Lung (tissue), 12 donors: ENCODE measurements around the gene DPYSL4. TPM values are rescaled to one million over a fixed set of nuclear protein-coding genes. Genes with fewer than 3 reads are reported as not detected.

ENCODE experiments used
- ATAC-seq: fragments of 200-7000 bp; cut with Tn5 transposase; one replicate; pipeline ENCODE4 v1.9.1; 2020; ENCODE audit warnings: moderate number of reproducible peaks; ENCODE audit not compliant: insufficient read depth, low FRiP score
- DNase-seq, 3 donors: peaks; one replicate each; pipeline ENCODE4 v3.0.0-alpha.2; 2013 to 2017
- H3K27ac ChIP-seq, 2 donors: one replicate each; pipeline ENCODE4 v1.5.1; 2013; ENCODE audit warnings: mild to moderate bottlenecking in 2 of 2, moderate library complexity in 2 of 2, control low read depth in 1 of 2, inconsistent platforms in 1 of 2, low read depth in 1 of 2, low read length in 1 of 2
- H3K27me3 ChIP-seq, 3 donors: one replicate each; pipeline ENCODE4 v1.5.1; 2013; ENCODE audit warnings: low read length in 2 of 3; ENCODE audit not compliant: control insufficient read depth in 3 of 3, insufficient read depth in 3 of 3
- H3K36me3 ChIP-seq, 4 donors: one replicate each; pipeline ENCODE4 v1.5.1; 2013; ENCODE audit warnings: low read length in 4 of 4, mild to moderate bottlenecking in 1 of 4, moderate library complexity in 1 of 4; ENCODE audit not compliant: control insufficient read depth in 4 of 4, insufficient read depth in 4 of 4
- H3K4me1 ChIP-seq, 5 donors: one replicate each; pipeline ENCODE4 v1.5.1; 2013; ENCODE audit warnings: low read length in 5 of 5, mild to moderate bottlenecking in 2 of 5, moderate library complexity in 1 of 5; ENCODE audit not compliant: control insufficient read depth in 5 of 5, insufficient read depth in 5 of 5
- H3K4me3 ChIP-seq: one replicate; pipeline ENCODE4 v1.5.1; 2013; ENCODE audit warnings: mild to moderate bottlenecking, control low read depth, moderate library complexity
- H3K9ac ChIP-seq, 2 donors: one replicate each; pipeline ENCODE4 v1.5.1; 2013; ENCODE audit warnings: low read length in 2 of 2, control low read depth in 1 of 2; ENCODE audit not compliant: insufficient read depth in 1 of 2
- H3K9me3 ChIP-seq, 4 donors: one replicate each; pipeline ENCODE4 v1.5.1; 2013; ENCODE audit warnings: low read length in 3 of 4, mild to moderate bottlenecking in 1 of 4, moderate library complexity in 1 of 4; ENCODE audit not compliant: control insufficient read depth in 4 of 4, insufficient read depth in 3 of 4
- CTCF ChIP-seq: IDR thresholded peaks from 2 replicates; pipeline ENCODE4 v1.5.1; 2012; ENCODE audit warnings: mild to moderate bottlenecking; ENCODE audit errors: control extremely low read depth, extremely low read depth
- WGBS, 2 donors: extraction: QIAGEN DNeasy Blood & Tissue Kit; methylation state at CpG; one replicate each; pipeline ENCODE4 v1.1.7; 2013; 5-methylcytosine and 5-hydroxymethylcytosine counted together
- polyA plus RNA-seq, 2 donors: library from polyadenylated mRNA; stranded (reverse); fragments of 200-250 nt; gene quantifications; one replicate each; pipeline ENCODE4 v1.2.1, GENCODE V29; 2013
- total RNA-seq, 2 donors: library from RNA; depleted of rRNA in 1 of 2; stranded (reverse); fragments of >200 nt in 1 of 2; gene quantifications; one replicate each; pipeline ENCODE4 v1.2.1, GENCODE V29; 2014 to 2021
- donor health status: control.
- donor health status: control.
- donor health status: Bipolar disorder and iron deficiency.
- donor health status: healthy.
- donor health status: DM: yes; HTN: yes; CAD: no.

The DPYSL4 gene
- total and polyA plus RNA-seq, 4 donors: 0.33 to 1.5 (median 1.3) TPM

DNA sequence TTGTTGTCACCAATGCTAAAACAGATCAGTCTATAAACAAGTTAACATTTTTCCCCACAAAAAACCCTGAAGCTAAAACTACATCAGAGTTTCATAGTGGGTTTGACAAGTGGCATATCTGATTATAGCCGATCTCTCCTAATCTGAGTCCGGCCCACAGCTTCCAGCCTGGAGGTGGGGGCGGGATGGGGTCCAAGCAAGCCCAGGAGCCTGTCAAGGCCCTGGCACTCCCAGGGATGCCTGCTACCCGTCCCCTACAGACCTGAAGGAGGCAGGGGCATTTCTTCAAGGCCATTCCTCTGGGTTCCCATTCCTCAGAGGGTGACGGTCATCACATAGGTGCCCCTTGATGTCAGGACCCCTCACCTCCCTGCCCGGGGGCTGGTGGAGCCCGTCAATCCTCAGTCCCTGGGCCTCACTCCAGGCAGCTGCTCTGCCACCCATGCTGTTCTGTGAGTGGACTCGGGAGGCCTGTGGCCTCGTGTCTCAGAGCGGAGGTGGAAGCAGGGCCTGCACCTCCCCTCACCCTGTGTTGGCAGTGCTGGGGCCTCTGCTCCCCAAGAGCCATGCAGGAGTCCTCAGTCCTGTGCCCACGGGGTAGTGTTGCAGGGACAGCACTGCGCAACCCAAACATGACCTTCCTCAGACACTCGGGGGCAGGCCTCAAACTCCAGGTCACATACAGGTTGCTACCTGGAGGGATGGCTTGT, 8.8 kb downstream of the DPYSL4 start:
- Histone ChIP-seq H3K4me1 (peaks cover 0 to 6% (median 5%) of the 10 kb centered on the region in 5 donors), H3K36me3 (peaks cover 0 to 2% (median 0%) of the 10 kb centered on the region in 4 donors), H3K9me3 (no peaks in the 10 kb centered on the region), H3K9ac (no peak overlapping the region), H3K4me3 (no peak overlapping the region), H3K27me3 (no peaks in the 10 kb centered on the region), H3K27ac (no peak overlapping the region)
- WGBS, 2 donors: 88 to 94% methylated on average over 13 of the region's 13 CpGs
- no peak for DNase-seq
- no peak for ATAC-seq
- TF ChIP-seq CTCF: no peak

DNA sequence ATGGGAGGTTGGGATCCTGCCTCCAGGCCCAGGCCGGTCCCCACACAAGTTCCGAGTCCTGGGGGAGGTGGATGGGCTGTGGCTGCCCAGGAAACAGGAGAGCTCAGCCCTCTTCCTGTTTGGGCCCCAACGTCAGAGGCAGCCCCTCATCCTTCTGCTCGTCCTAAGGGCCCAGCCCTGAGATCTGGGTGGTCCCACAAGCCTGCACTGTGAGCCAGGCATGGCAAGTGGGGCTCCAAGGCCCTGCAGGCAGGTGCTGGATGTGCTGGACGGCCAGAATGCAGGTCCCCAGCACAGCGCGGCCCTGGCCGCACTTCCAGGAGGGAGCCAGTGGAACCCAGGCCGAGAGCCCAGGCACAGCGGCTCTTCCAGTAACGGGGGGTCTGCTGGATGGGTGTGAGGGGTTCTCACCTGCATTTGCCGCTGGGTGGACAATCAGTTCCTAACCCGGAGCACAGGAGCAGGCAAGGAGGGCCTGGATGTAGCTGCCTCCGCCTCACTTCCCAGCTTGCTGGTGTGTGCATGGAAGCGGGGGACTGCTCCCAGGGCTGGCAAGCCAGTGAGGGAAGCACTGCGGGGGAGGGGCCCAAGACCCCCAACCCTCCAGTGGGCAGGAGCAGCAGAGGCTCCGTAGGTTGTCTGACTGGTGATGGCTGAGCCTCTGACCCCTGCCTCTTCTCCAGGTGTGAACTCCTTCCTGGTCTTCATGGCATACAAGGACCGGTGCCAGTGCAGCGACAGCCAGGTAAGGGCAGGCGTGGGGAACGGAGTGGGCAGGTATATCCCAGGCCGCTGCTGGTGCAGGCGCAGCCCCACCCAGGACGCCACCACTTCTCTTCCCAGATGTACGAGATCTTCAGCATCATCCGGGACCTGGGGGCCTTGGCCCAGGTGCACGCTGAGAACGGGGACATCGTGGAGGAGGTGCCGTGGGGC, 9.7 kb downstream of the DPYSL4 start:
- WGBS, 2 donors: 87 to 88% methylated on average over 30 of the region's 30 CpGs
- H3K9ac ChIP-seq: no peak overlapping the region
- TF ChIP-seq CTCF: no peak
- no peaks in the 10 kb centered on the region for H3K27me3 ChIP-seq
- DNase-seq (no peak), ATAC-seq (no peak)
- H3K27ac ChIP-seq: no peak overlapping the region
- H3K36me3 ChIP-seq: no peaks in the 10 kb centered on the region
- peaks cover 0 to 6% (median 5%) of the 10 kb centered on the region in 5 donors for H3K4me1 ChIP-seq
- no peak overlapping the region for H3K4me3 ChIP-seq
- no peaks in the 10 kb centered on the region for H3K9me3 ChIP-seq

- DNase-seq (no peak), ATAC-seq (no peak)
- Histone ChIP-seq H3K9me3 (no peaks in the 10 kb centered on the region), H3K9ac (no peak overlapping the region), H3K4me1 (peaks cover 0 to 6% (median 4%) of the 10 kb centered on the region in 5 donors), H3K27me3 (no peaks in the 10 kb centered on the region), H3K36me3 (no peaks in the 10 kb centered on the region), H3K27ac (no peak overlapping the region), H3K4me3 (no peak overlapping the region)
- no peak for TF ChIP-seq CTCF
- WGBS, 2 donors: 82 to 86% methylated on average over 24 to 25 of the region's 25 CpGs
These were observed 10.7 kb downstream of the DPYSL4 start for GRCh38 chr10:132197271-132198067.
